ENCODE measurements around the gene PITPNM1. TPM values are rescaled to one million over a fixed set of nuclear protein-coding genes. Genes with fewer than 3 reads are reported as not detected.

Gene PITPNM1
- total RNA-seq, 1 experiment from 2014 or later = 65.0 TPM

DNA sequence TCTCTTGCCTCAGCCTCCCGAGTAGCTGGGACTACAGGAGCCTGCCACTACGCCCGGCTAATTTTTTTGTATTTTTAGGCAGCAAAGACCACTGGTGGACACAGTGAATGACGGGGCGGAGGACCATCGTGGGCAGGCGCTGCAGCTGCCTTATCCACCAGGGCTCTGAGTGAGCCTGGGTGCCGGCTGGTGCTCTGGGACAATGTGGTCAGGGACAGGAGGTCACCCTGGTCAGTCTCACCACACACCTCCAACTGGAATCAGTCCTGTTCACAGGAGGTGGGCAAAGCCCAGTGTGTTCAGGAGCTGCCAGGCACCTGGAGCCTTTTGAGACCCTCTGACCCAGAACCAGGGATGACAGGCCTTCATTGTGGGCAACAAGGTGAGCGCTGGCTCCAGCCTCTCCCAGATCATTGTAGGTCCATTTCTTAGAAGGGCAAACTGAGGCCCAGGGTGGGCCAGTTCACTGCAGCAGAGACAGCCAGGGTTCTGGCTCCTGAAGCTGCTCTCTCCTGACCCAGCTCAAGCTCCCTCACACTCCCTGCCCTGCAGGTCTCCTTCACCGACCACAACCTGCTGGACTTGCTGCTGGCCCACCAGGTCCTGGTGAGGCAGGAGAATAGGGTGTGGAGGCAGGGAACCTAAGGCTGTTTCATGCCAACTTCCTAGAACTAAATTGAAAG lies 33.8 kb upstream of the PITPNM1 start:
- Histone ChIP-seq H3K4me1 (no peaks in the 10 kb centered on the region), H3K4me3 (ENCODE audit: low read depth, low read length) (no peak overlapping the region), H3K27me3 (replicated peaks; ENCODE audit: control insufficient read depth, insufficient read depth, low read length) (no peaks in the 10 kb centered on the region), H3K36me3 (ENCODE audit: control insufficient read depth, insufficient read depth, low read length) (no peaks in the 10 kb centered on the region), H3K9me3 (peaks cover 22% of the 10 kb centered on the region)
- intact Hi-C loops (cut with micrococcal nuclease; ENCODE audit: unreplicated experiment) = no loop called here
- TF ChIP-seq, protein P1, sequence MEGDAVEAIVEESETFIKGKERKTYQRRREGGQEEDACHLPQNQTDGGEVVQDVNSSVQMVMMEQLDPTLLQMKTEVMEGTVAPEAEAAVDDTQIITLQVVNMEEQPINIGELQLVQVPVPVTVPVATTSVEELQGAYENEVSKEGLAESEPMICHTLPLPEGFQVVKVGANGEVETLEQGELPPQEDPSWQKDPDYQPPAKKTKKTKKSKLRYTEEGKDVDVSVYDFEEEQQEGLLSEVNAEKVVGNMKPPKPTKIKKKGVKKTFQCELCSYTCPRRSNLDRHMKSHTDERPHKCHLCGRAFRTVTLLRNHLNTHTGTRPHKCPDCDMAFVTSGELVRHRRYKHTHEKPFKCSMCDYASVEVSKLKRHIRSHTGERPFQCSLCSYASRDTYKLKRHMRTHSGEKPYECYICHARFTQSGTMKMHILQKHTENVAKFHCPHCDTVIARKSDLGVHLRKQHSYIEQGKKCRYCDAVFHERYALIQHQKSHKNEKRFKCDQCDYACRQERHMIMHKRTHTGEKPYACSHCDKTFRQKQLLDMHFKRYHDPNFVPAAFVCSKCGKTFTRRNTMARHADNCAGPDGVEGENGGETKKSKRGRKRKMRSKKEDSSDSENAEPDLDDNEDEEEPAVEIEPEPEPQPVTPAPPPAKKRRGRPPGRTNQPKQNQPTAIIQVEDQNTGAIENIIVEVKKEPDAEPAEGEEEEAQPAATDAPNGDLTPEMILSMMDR (IDR thresholded peaks at IDR 0.05; ENCODE audit: insufficient read depth in 1 of 2, low read depth in 1 of 2, low read length in 1 of 2, severe bottlenecking in 1 of 2, unreplicated experiment in 1 of 2) = no peak
- Mint-ChIP-seq H3K36me3 (ENCODE audit: insufficient read depth, unreplicated experiment) (peaks cover 2% of the 10 kb centered on the region), H3K4me1 (ENCODE audit: low read depth, unreplicated experiment) (no peaks in the 10 kb centered on the region), H3K9me3 (ENCODE audit: unreplicated experiment) (peaks cover 30% of the 10 kb centered on the region), H3K27ac (ENCODE audit: unreplicated experiment) (no peak overlapping the region), H3K4me3 (ENCODE audit: unreplicated experiment) (no peak overlapping the region), H3K27me3 (ENCODE audit: insufficient read depth, unreplicated experiment) (no peaks in the 10 kb centered on the region)
- POLR2A ChIA-PET = no interaction called here
- CTCF ChIA-PET = no interaction called here
- no TSS peak for BruUV-seq (replicated peaks)
- DNase-seq = no peak

- intact Hi-C loops (cut with micrococcal nuclease; ENCODE audit: unreplicated experiment) = no loop called here
- peaks cover 37% of the 10 kb centered on the region for H3K9me3 Mint-ChIP-seq (ENCODE audit: unreplicated experiment)
Measured at GRCh38 chr11:67538306-67538705, 33.1 kb upstream of the PITPNM1 start.

GRCh38 chr11:67535561-67535960 lies 30.4 kb upstream of the PITPNM1 start:
- no peaks in the 10 kb centered on the region for H3K4me1 Mint-ChIP-seq (ENCODE audit: low read depth, unreplicated experiment)
- H3K36me3 ChIP-seq (ENCODE audit: control insufficient read depth, insufficient read depth, low read length) = no peaks in the 10 kb centered on the region
- POLR2A ChIA-PET = no interaction called here
- TF ChIP-seq, protein P1 (IDR thresholded peaks at IDR 0.05; ENCODE audit: insufficient read depth in 1 of 2, low read depth in 1 of 2, low read length in 1 of 2, severe bottlenecking in 1 of 2, unreplicated experiment in 1 of 2) = no peak
- H3K4me3 Mint-ChIP-seq (ENCODE audit: unreplicated experiment) = no peak overlapping the region
- H3K9me3 ChIP-seq = peaks cover 40% of the 10 kb centered on the region
- H3K27me3 ChIP-seq (replicated peaks; ENCODE audit: control insufficient read depth, insufficient read depth, low read length) = no peaks in the 10 kb centered on the region
- BruUV-seq (replicated peaks) = no TSS peak
- H3K4me1 ChIP-seq = no peaks in the 10 kb centered on the region
- intact Hi-C loops (cut with micrococcal nuclease; ENCODE audit: unreplicated experiment) = no loop called here
- peaks cover 47% of the 10 kb centered on the region for H3K9me3 Mint-ChIP-seq (ENCODE audit: unreplicated experiment)
- H3K36me3 Mint-ChIP-seq (ENCODE audit: insufficient read depth, unreplicated experiment) = peaks cover 6% of the 10 kb centered on the region
- no peaks in the 10 kb centered on the region for H3K27me3 Mint-ChIP-seq (ENCODE audit: insufficient read depth, unreplicated experiment)
- CTCF ChIA-PET = no interaction called here
- H3K27ac Mint-ChIP-seq (ENCODE audit: unreplicated experiment) = no peak overlapping the region
- no peak overlapping the region for H3K4me3 ChIP-seq (ENCODE audit: low read depth, low read length)
- DNase-seq = no peak

More at GRCh38 chr11:67538306-67538705, 33.1 kb upstream of the PITPNM1 start:
- Mint-ChIP-seq H3K36me3 (ENCODE audit: insufficient read depth, unreplicated experiment) (peaks cover 6% of the 10 kb centered on the region), H3K4me1 (ENCODE audit: low read depth, unreplicated experiment) (no peaks in the 10 kb centered on the region), H3K27me3 (ENCODE audit: insufficient read depth, unreplicated experiment) (no peaks in the 10 kb centered on the region), H3K27ac (ENCODE audit: unreplicated experiment) (no peak overlapping the region), H3K4me3 (ENCODE audit: unreplicated experiment) (no peak overlapping the region)
- Histone ChIP-seq H3K27me3 (replicated peaks; ENCODE audit: control insufficient read depth, insufficient read depth, low read length) (no peaks in the 10 kb centered on the region), H3K4me1 (no peaks in the 10 kb centered on the region), H3K9me3 (peaks cover 29% of the 10 kb centered on the region), H3K36me3 (ENCODE audit: control insufficient read depth, insufficient read depth, low read length) (no peaks in the 10 kb centered on the region), H3K4me3 (ENCODE audit: low read depth, low read length) (no peak overlapping the region)
- ChIA-PET CTCF (no interaction called here), POLR2A (no interaction called here)
- no peak for DNase-seq
- TF ChIP-seq, protein P1 (IDR thresholded peaks at IDR 0.05; ENCODE audit: insufficient read depth in 1 of 2, low read depth in 1 of 2, low read length in 1 of 2, severe bottlenecking in 1 of 2, unreplicated experiment in 1 of 2) = no peak
- no TSS peak for BruUV-seq (replicated peaks)
